B cell (primary cell): ENCODE results near the gene ADAP1.

ENCODE experiments used
- EZH2 ChIP-seq: IDR thresholded peaks from 2 replicates; pipeline ENCODE4 v1.6.1; 2012; ENCODE audit warnings: borderline replicate concordance, low read depth, mild to moderate bottlenecking, moderate library complexity, low read length; ENCODE audit not compliant: insufficient read depth, poor library complexity, severe bottlenecking
- TF ChIP-seq, protein P1 (sequence below): fragments of 200-600 bp; IDR thresholded peaks from one replicate; pipeline ENCODE4 v1.8.0; 2022; ENCODE audit warnings: antibody characterized with exemption, mild to moderate bottlenecking

DNA sequence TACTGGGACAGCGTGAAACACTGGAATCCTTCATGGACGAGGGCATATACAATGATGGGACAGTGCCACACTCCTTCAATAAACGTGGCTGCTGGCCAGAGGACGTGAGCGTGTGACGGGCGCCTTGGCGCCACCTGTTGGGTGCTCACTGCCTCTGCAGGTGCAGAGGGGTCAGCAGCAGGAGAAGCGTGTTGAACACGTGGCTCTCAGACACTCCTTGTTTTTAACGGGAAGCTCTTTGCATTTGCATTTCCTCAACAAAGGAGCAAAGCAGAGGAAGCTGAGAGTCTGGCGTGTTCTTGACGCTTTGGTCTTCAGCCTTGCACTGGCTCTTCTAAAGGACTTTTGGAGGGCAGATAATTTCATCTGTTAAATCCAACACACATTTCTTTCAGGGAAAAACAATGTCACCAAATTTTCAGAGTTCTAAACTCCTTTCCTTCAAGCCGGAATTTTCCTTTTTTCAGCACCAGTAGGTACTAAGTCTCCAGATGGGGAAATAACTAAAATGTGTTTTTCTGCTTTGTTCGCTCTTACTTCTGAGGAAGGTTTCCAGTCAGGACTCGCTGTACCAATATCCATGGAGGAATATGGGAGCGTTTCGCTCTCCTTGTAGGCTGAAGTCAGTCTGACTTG is 81.0 kb downstream of the ADAP1 start:
- TF ChIP-seq, protein P1, sequence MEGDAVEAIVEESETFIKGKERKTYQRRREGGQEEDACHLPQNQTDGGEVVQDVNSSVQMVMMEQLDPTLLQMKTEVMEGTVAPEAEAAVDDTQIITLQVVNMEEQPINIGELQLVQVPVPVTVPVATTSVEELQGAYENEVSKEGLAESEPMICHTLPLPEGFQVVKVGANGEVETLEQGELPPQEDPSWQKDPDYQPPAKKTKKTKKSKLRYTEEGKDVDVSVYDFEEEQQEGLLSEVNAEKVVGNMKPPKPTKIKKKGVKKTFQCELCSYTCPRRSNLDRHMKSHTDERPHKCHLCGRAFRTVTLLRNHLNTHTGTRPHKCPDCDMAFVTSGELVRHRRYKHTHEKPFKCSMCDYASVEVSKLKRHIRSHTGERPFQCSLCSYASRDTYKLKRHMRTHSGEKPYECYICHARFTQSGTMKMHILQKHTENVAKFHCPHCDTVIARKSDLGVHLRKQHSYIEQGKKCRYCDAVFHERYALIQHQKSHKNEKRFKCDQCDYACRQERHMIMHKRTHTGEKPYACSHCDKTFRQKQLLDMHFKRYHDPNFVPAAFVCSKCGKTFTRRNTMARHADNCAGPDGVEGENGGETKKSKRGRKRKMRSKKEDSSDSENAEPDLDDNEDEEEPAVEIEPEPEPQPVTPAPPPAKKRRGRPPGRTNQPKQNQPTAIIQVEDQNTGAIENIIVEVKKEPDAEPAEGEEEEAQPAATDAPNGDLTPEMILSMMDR, result peak; percentile 88
- TF ChIP-seq EZH2, result no peak
